Fibroblast of mammary gland (primary cell): ENCODE measurements around the gene RNF220.

ENCODE experiments used
- DNase-seq: peaks from one replicate; pipeline ENCODE4 v3.0.0-alpha.2; 2010; ENCODE audit warnings: low read depth
- H3K4me3 ChIP-seq: 2 replicates; pipeline ENCODE4 v1.5.1; 2011; ENCODE audit warnings: low read depth, mild to moderate bottlenecking, low read length, moderate library complexity; ENCODE audit not compliant: control insufficient read depth
- TF ChIP-seq, protein P1 (sequence below): conservative IDR thresholded peaks from 2 replicates; pipeline ENCODE4 v1.5.1; 2011; ENCODE audit warnings: low read depth, low read length, inconsistent platforms; ENCODE audit not compliant: control insufficient read depth, insufficient read depth

RNF220 gene

GRCh38 chr1:44413740-44414139, 8.7 kb downstream of the RNF220 start:
- H3K4me3 ChIP-seq = no peak overlapping the region
- TF ChIP-seq, protein P1, sequence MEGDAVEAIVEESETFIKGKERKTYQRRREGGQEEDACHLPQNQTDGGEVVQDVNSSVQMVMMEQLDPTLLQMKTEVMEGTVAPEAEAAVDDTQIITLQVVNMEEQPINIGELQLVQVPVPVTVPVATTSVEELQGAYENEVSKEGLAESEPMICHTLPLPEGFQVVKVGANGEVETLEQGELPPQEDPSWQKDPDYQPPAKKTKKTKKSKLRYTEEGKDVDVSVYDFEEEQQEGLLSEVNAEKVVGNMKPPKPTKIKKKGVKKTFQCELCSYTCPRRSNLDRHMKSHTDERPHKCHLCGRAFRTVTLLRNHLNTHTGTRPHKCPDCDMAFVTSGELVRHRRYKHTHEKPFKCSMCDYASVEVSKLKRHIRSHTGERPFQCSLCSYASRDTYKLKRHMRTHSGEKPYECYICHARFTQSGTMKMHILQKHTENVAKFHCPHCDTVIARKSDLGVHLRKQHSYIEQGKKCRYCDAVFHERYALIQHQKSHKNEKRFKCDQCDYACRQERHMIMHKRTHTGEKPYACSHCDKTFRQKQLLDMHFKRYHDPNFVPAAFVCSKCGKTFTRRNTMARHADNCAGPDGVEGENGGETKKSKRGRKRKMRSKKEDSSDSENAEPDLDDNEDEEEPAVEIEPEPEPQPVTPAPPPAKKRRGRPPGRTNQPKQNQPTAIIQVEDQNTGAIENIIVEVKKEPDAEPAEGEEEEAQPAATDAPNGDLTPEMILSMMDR = no peak
- no peak for DNase-seq

GRCh38 chr1:44415013-44415412, 10.0 kb downstream of the RNF220 start:
- H3K4me3 ChIP-seq = no peak overlapping the region
- no peak for DNase-seq
- TF ChIP-seq, protein P1 = no peak

GRCh38 chr1:44416408-44416807, 11.4 kb downstream of the RNF220 start:
- H3K4me3 ChIP-seq = no peak overlapping the region
- TF ChIP-seq, protein P1 = no peak
- no peak for DNase-seq

GRCh38 chr1:44417351-44418021, 12.4 kb downstream of the RNF220 start:
- no peak for DNase-seq
- TF ChIP-seq, protein P1 = no peak
- H3K4me3 ChIP-seq = no peak overlapping the region

- H3K4me3 ChIP-seq = no peak overlapping the region
- DNase-seq = no peak
- TF ChIP-seq, protein P1 = no peak
Observed at GRCh38 chr1:44418022-44418673, 13.1 kb downstream of the RNF220 start.

GRCh38 chr1:44419901-44420300, 14.8 kb downstream of the RNF220 start:
- DNase-seq = no peak
- TF ChIP-seq, protein P1 = no peak
- H3K4me3 ChIP-seq = no peak overlapping the region
